OCI-LY3 (cell line): ENCODE results near the gene IQCF5.

ENCODE experiments used
- EZH2phosphoT487 ChIP-seq: fragments of 200-600 bp; shearing (Covaris generic); IDR thresholded peaks from 2 replicates; pipeline ENCODE4 v1.6.1; 2018; ENCODE audit warnings: antibody characterized with exemption, mixed run types, low read depth
- TF ChIP-seq, protein P1 (sequence below): fragments of 200-600, 300-600 bp; sonication (generic); IDR thresholded peaks from 2 replicates; pipeline ENCODE4 v1.5.1; 2014; ENCODE audit warnings: antibody characterized with exemption, low read length, low read depth

DNA sequence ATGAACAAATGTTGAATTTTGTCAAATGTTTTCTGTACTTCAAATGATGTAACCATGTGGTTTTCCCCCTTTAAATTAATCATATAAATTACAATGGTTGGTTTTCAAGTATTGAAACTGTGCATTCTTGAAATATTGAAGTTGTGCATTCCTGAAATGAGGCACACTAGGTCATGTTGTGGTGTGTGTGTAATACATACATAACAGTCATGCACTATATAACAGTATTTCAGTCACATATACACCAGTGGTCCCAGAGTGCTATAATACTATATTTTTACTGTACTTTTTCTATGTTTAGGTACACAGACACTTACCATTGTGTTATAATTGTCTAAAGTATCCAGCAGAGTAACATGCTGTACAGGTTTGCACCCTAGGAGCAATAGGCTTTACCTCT lies 11.0 kb upstream of the IQCF5 start:
- TF ChIP-seq, protein P1, sequence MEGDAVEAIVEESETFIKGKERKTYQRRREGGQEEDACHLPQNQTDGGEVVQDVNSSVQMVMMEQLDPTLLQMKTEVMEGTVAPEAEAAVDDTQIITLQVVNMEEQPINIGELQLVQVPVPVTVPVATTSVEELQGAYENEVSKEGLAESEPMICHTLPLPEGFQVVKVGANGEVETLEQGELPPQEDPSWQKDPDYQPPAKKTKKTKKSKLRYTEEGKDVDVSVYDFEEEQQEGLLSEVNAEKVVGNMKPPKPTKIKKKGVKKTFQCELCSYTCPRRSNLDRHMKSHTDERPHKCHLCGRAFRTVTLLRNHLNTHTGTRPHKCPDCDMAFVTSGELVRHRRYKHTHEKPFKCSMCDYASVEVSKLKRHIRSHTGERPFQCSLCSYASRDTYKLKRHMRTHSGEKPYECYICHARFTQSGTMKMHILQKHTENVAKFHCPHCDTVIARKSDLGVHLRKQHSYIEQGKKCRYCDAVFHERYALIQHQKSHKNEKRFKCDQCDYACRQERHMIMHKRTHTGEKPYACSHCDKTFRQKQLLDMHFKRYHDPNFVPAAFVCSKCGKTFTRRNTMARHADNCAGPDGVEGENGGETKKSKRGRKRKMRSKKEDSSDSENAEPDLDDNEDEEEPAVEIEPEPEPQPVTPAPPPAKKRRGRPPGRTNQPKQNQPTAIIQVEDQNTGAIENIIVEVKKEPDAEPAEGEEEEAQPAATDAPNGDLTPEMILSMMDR = no peak
- TF ChIP-seq EZH2phosphoT487 = no peak
